Measurements from ENCODE around the gene HNRNPU.
A peak's percentile ranks its signal among the peaks of the same experiment; 100 is the strongest.

The HNRNPU gene

GRCh38 chr1:244864253-244865027, at the start of gene HNRNPU:
Gene HNRNPU, minus strand, starts transcription at chr1:244864543. Its CDS starts 236 bp downstream, at chr1:244864307.
- Histone ChIP-seq H3K79me2 (peaks cover 18% of the 10 kb centered on the region), H3K9ac (peak within 1 kb of the TSS; percentile 98), H3K4me1 (peaks cover 8% of the 10 kb centered on the region), H3K4me3 (ENCODE audit: low read depth, low read length) (peak within 1 kb of the TSS; percentile 96), H3K27me3 (ENCODE audit: control insufficient read depth, insufficient read depth, low read length) (no peaks in the 10 kb centered on the region), H3K4me2 (ENCODE audit: low read length) (peak within 1 kb of the TSS; percentile 77), H3K36me3 (ENCODE audit: control insufficient read depth, insufficient read depth, low read length) (no peaks in the 10 kb centered on the region), H3K9me3 (ENCODE audit: control insufficient read depth, low read length) (no peaks in the 10 kb centered on the region), H3K27ac (peak within 1 kb of the TSS; percentile 99), H2AFZ (peak within 1 kb of the TSS; percentile 84)
- TF ChIP-seq CTCF (IDR thresholded peaks at IDR 0.05), result no peak

- TF ChIP-seq CTCF (IDR thresholded peaks at IDR 0.05), result no peak
- no peaks in the 10 kb centered on the region for H3K79me2 ChIP-seq
- H3K4me2 ChIP-seq (ENCODE audit: low read length), result no peak overlapping the region
- no peak overlapping the region for H3K4me3 ChIP-seq (ENCODE audit: low read depth, low read length)
- H3K9ac ChIP-seq, result no peak overlapping the region
- H3K27ac ChIP-seq, result no peak overlapping the region
- H2AFZ ChIP-seq, result no peak overlapping the region
- H3K9me3 ChIP-seq (ENCODE audit: control insufficient read depth, low read length), result no peaks in the 10 kb centered on the region
- no peaks in the 10 kb centered on the region for H3K4me1 ChIP-seq
- no peaks in the 10 kb centered on the region for H3K27me3 ChIP-seq (ENCODE audit: control insufficient read depth, insufficient read depth, low read length)
- H3K36me3 ChIP-seq (ENCODE audit: control insufficient read depth, insufficient read depth, low read length), result no peaks in the 10 kb centered on the region
Measured at GRCh38 chr1:244913806-244914205, 49.5 kb upstream of the HNRNPU start.

- Histone ChIP-seq H3K27ac (no peak overlapping the region), H2AFZ (no peak overlapping the region), H3K4me1 (no peaks in the 10 kb centered on the region), H3K79me2 (no peaks in the 10 kb centered on the region), H3K4me2 (ENCODE audit: low read length) (no peak overlapping the region), H3K9me3 (ENCODE audit: control insufficient read depth, low read length) (no peaks in the 10 kb centered on the region), H3K27me3 (ENCODE audit: control insufficient read depth, insufficient read depth, low read length) (no peaks in the 10 kb centered on the region), H3K9ac (no peak overlapping the region), H3K4me3 (ENCODE audit: low read depth, low read length) (no peak overlapping the region), H3K36me3 (ENCODE audit: control insufficient read depth, insufficient read depth, low read length) (no peaks in the 10 kb centered on the region)
- TF ChIP-seq CTCF (IDR thresholded peaks at IDR 0.05), result no peak
Measured at GRCh38 chr1:244904119-244904518, 39.8 kb upstream of the HNRNPU start.

- Histone ChIP-seq H3K27ac (no peak overlapping the region), H3K79me2 (no peaks in the 10 kb centered on the region), H3K9ac (no peak overlapping the region), H3K4me2 (ENCODE audit: low read length) (no peak overlapping the region), H3K4me1 (no peaks in the 10 kb centered on the region), H3K36me3 (ENCODE audit: control insufficient read depth, insufficient read depth, low read length) (no peaks in the 10 kb centered on the region), H3K27me3 (ENCODE audit: control insufficient read depth, insufficient read depth, low read length) (no peaks in the 10 kb centered on the region), H3K4me3 (ENCODE audit: low read depth, low read length) (no peak overlapping the region), H3K9me3 (ENCODE audit: control insufficient read depth, low read length) (no peaks in the 10 kb centered on the region), H2AFZ (no peak overlapping the region)
- TF ChIP-seq CTCF (IDR thresholded peaks at IDR 0.05), result no peak
Measured at GRCh38 chr1:244901400-244902015, 37.2 kb upstream of the HNRNPU start.
